IgD-negative memory B cell (primary cell): ENCODE results near the gene AFP. TPM values are rescaled to one million over a fixed set of nuclear protein-coding genes. Genes with fewer than 3 reads are reported as not detected.

Source experiments
- H3K27ac Mint-ChIP-seq, 3 donors: one replicate each; pipeline ENCODE4 v1.8.0; 2020 to 2022; ENCODE audit warnings: mild to moderate bottlenecking in 3 of 3, mixed read lengths in 3 of 3, moderate library complexity in 1 of 3
- H3K27me3 Mint-ChIP-seq: one replicate; pipeline ENCODE4 v1.8.0; 2021; ENCODE audit warnings: mixed read lengths
- H3K36me3 Mint-ChIP-seq: one replicate; pipeline ENCODE4 v1.8.0; 2020; ENCODE audit warnings: mild to moderate bottlenecking, mixed read lengths
- H3K4me1 Mint-ChIP-seq, 3 donors: one replicate each; pipeline ENCODE4 v1.8.0; 2020 to 2022; ENCODE audit warnings: mixed read lengths in 3 of 3, mild to moderate bottlenecking in 1 of 3
- H3K4me3 Mint-ChIP-seq, 4 donors: one replicate each; pipeline ENCODE4 v1.8.0; 2020 to 2022; ENCODE audit warnings: mild to moderate bottlenecking in 4 of 4, mixed read lengths in 4 of 4, moderate library complexity in 3 of 4
- H3K9me3 Mint-ChIP-seq, 3 donors: one replicate each; pipeline ENCODE4 v1.8.0; 2020 to 2021; ENCODE audit warnings: mixed read lengths in 3 of 3, mild to moderate bottlenecking in 1 of 3
- polyA plus RNA-seq: library from polyadenylated mRNA; unstranded; fragments of 300-500 nt; fragmentation: Illumina TruSeq; gene quantifications from one replicate; pipeline ENCODE4 v1.2.3, GENCODE V29; 2021

Gene AFP
- polyA plus RNA-seq, 1 donor from 2014 or later, result not detected

- Mint-ChIP-seq H3K27ac (no peak overlapping the region), H3K9me3 (no peaks in the 10 kb centered on the region), H3K4me1 (peaks cover 0 to 4% (median 4%) of the 10 kb centered on the region in 3 donors), H3K36me3 (no peaks in the 10 kb centered on the region), H3K4me3 (peak overlapping the region in 1 of 4 donors; percentile 35), H3K27me3 (peaks cover 3% of the 10 kb centered on the region)
Observed at GRCh38 chr4:73499996-73500765, 64.2 kb downstream of the AFP start.

DNA sequence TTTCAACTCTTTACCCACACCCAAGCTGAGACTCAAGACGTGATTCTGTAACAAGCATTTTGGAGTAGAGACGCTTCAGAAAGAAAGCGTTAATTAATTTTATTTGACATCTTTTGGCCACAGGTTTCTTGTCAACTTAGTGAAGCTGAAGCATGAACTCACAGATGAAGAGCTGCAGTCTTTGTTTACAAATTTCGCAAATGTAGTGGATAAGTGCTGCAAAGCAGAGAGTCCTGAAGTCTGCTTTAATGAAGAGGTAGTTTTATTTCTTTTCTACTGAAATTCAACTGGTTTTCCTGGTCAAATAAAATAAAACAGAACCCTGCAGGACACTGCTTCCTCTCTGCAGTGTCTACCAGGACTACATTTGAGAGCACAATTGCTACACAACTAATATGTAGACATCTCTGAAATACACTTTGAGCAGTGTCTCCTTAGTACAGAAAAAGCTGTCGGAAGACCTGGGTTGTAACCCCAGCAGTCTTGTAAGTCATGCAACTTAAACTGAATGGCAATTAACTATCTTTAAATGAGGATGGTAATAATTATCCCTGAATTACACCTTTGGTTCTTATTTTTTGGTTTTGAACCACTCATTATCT lies 65.7 kb downstream of the AFP start:
- H3K36me3 Mint-ChIP-seq, result no peaks in the 10 kb centered on the region
- peaks cover 1% of the 10 kb centered on the region for H3K27me3 Mint-ChIP-seq
- peaks cover 5 to 9% (median 8%) of the 10 kb centered on the region in 3 donors for H3K4me1 Mint-ChIP-seq
- H3K9me3 Mint-ChIP-seq, result no peaks in the 10 kb centered on the region
- H3K27ac Mint-ChIP-seq, result no peak overlapping the region
- no peak overlapping the region for H3K4me3 Mint-ChIP-seq

GRCh38 chr4:73505567-73505966 lies 69.5 kb downstream of the AFP start:
- no peaks in the 10 kb centered on the region for H3K36me3 Mint-ChIP-seq
- peaks cover 5% of the 10 kb centered on the region in 3 donors for H3K4me1 Mint-ChIP-seq
- no peak overlapping the region for H3K27ac Mint-ChIP-seq
- no peak overlapping the region for H3K4me3 Mint-ChIP-seq
- H3K27me3 Mint-ChIP-seq, result peaks cover 1% of the 10 kb centered on the region
- no peaks in the 10 kb centered on the region for H3K9me3 Mint-ChIP-seq

Other genes starting within 250 kb of the AFP start
- 9.6 TPM for gene ANKRD17, start 177.4 kb upstream of the AFP start, polyA plus RNA-seq
- not detected for gene ALB, start 31.9 kb upstream of the AFP start, polyA plus RNA-seq
- not detected for gene AFM, start 45.5 kb downstream of the AFP start, polyA plus RNA-seq
- gene RASSF6, start 184.2 kb downstream of the AFP start, polyA plus RNA-seq, result 10.8 TPM